ENCODE measurements around the gene FRK. TPM values are rescaled to one million over a fixed set of nuclear protein-coding genes. Genes with fewer than 3 reads are reported as not detected.
"Not testable (repeated sequence)": the region's sequence is repeated elsewhere in the genome, so short reads cannot be mapped to it uniquely, and the experiment has no call there.

Gene FRK
- polyA plus RNA-seq, 3 donors, result 4.9 to 5.3 (median 5.1) TPM

DNA sequence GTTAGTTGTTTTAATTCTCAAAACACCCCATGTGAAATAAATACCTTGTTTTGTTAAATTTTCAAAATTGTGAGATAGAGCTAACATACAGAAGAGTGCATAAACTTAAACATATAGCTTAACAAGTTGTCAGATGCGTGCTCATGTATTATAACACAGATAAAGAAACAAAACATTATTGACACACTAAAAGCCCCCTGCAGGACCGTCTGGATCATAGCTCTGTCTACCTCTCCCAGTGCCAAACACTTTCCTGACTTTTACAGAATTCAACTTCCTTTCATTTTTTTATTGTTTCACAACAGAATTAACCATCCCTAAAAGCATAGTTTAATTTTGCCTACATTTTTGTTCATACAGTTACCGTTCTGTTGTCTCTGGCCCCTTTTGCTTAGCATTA, 17.8 kb upstream of the FRK start:
- DNase-seq (ENCODE audit: low read depth in 3 of 3, low spot score in 2 of 3), result no peak

GRCh38 chr6:116074732-116075390, 14.2 kb upstream of the FRK start:
- DNase-seq (ENCODE audit: low read depth in 3 of 3, low spot score in 2 of 3), result no peak

GRCh38 chr6:116073765-116074440, 13.2 kb upstream of the FRK start:
- no peak for DNase-seq (ENCODE audit: low read depth in 3 of 3, low spot score in 2 of 3)

- DNase-seq (ENCODE audit: low read depth in 3 of 3, low spot score in 2 of 3), result no peak
Measured at GRCh38 chr6:116072368-116072767, 11.7 kb upstream of the FRK start.

DNA sequence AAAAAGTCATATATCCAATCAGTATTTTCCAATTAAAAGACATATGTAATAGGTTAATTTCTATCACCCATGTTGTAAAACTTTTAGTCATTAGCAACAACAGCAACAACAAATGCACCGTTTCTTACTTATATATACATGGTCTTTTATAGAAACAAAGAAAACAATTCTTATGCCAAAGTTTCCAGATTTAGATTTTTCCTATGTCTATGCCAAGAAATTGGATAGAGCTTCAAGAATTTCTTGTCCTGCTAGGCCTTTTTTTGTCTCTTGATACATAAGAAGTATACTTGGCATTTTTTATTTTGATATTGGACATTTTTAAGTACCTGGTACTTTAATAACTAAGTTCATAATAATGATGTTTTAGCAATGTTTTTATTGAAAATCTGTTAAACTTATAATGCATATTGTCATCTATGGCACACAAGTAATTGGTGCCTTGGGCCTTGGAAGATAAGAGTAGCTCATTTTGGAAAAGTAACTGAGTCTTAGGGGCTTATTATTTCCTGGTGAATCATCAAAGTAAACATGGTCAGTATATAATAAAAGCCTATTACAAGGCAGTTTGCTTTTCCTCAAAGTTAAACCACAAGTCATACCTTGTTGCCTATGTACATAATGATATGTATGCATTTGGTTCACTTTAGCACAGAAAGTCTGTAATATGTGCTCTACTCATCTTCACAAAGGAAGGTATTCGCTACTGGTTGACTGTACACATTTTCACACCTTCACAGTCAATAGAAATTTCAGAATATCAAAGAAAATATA, 10.1 kb upstream of the FRK start:
- DNase-seq (ENCODE audit: low read depth in 3 of 3, low spot score in 2 of 3), result no peak

DNA sequence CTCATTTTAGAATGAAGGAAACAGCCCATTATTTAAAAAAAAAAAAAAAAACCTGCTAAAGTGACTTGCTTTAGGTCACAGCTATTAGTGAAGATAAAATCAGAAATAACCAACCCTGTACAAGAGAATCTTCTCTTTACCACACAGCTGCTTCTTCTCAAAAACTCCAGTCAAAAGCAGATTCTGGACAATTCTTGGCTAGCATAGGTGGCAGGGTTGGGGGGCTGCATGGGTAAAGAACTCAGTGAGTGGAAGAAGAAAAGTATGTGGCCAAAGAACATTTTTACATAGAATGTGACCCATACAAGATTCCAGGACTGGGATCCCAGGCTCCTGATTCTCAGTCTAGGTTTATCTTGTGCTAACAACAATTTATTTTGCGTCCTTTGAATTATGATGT, 9.4 kb upstream of the FRK start:
- no peak for DNase-seq (ENCODE audit: low read depth in 3 of 3, low spot score in 2 of 3)

DNA sequence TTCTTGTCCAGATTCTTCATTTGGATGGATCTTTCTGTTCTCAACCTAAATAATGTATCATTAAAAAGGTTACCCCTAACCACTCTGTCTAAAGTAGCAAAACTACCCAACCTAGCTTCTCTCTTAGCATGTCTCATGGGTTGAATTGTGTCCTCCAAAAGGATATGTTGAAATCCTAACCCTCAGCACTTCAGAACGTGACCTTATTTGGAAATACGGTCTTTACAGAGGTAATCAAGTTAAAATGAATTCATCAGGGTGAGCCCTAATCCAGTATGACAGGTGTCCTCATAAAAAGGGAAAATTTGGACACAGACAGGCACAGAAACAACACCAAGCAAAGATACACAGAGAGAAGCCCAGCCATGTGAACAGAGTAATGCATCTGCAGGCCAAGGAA, 6.1 kb upstream of the FRK start:
- no peak for DNase-seq (ENCODE audit: low read depth in 3 of 3, low spot score in 2 of 3)

DNA sequence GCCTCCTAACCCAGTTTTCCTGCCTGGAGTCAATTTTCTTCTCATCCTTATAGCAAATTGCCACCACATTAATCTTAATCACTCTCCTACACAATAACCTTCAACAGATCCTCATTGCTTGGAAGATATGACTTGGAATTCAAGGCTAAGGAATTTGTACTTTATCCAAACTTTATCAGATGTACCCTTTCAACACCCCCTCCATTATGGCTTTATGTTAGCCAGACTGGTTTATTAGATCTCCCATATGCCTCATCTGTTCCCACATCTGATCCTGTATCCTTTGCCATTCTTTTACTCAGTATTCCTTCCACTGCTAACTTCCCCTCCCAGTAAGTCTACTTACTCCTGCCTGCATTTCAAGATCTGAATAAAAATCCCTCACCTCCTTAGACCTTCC, 4.0 kb upstream of the FRK start:
- DNase-seq (ENCODE audit: low read depth in 3 of 3, low spot score in 2 of 3), result no peak

GRCh38 chr6:116062496-116062895, 1.8 kb upstream of the FRK start:
- no peak for DNase-seq (ENCODE audit: low read depth in 3 of 3, low spot score in 2 of 3)

DNA sequence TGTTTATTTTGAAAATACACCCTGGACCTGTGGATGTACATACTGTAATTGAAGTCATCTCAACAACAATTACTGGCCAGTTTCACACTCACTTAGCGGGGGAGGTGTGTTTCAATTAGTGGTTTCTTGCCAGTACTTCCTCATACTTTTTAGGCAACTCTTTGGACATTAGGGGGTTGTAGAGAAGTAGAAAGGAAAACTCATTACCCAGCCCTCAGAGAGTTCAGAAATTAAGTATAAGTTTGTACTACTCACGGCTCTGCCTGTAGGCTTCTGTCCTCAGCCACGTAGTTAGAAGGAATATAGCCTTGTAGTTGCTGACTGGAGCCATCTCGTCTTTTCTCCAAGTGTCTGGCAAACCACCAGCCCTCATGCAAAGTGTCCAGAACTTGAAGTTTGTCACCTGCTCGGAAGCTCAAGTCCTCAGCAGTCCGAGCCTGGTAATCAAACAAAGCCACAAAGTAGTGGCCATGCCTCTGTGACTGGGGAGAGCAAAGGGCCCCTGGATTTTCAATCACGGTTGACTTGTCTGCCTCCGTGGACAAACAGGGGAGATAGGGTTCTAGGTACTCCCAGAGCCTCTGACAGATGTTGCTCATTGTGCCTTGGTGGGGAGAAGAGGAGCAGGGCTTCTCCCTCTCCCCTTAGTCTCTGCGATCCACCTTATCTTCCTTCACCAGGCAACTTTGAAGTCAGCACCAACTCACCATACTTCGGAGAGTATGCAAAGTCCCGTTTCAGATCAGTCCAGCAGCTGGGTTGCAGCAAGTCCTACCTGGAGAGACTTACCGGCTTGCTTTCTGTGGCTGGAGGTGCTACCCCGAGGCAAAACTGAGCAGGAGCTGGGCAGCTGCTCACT, 749 bp downstream of the FRK start:
- DNase-seq (ENCODE audit: low read depth in 3 of 3, low spot score in 2 of 3), result no peak

GRCh38 chr6:116057766-116058165, 2.9 kb downstream of the FRK start:
- DNase-seq (ENCODE audit: low read depth in 3 of 3, low spot score in 2 of 3), result no peak

DNA sequence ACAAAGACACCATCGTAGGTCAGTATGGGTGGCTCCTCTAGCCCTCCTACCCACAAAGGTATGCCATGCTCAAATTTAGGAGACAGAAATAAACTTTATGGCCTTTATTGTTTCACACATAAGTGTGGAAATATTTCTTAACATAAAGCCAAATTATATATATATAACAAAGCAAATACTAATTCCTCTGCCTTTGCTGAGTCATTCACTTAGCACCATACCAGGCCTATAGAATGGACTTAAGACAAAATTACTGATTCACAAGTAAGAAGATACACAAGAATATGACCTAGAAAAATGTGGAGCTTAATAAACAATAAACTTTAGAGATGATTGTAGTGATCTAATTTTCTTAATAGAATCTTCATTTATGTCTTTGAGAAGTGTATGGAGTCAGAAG, 5.2 kb downstream of the FRK start:
- DNase-seq (ENCODE audit: low read depth in 3 of 3, low spot score in 2 of 3), result no peak

DNA sequence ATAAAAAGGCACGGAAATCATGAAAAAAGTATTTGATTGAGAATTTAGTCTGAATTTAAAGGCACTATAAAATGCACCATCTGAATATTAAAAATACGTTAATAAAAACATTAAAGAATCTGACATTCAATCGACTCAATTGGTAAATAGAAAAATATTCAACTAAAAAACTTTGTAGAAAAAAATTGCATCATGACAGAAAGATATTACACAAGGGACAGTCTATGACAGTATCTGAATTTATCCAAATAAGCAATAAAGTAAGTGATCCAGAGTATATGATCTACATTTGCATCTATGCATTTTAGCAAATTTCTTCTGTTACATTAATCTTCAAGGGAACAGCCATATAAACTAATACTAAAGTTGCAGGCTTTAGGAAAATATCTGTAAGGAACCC, 9.4 kb downstream of the FRK start:
- no peak for DNase-seq (ENCODE audit: low read depth in 3 of 3, low spot score in 2 of 3)

GRCh38 chr6:116050737-116051136, 10.0 kb downstream of the FRK start:
- DNase-seq (ENCODE audit: low read depth in 3 of 3, low spot score in 2 of 3), result no peak

DNA sequence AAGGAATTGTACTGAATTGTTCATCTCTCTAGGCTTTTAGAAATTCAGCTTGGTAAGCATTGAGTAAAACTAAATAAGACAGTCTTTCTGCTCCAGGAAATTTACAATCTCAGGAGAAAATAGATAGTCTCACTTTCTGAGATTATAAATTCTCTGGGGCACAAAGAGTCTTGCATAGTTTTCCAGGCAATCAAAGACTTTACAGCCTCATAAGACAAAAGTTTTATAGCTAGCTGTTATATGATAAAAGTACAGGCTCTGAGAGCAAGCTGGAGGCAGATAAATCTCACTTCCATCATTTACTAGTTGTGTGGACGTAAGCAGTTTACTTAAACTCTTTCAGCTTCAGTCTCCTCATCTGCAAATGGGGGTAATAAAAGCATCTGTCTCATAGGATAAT, 11.4 kb downstream of the FRK start:
- DNase-seq (ENCODE audit: low read depth in 3 of 3, low spot score in 2 of 3), result no peak

DNA sequence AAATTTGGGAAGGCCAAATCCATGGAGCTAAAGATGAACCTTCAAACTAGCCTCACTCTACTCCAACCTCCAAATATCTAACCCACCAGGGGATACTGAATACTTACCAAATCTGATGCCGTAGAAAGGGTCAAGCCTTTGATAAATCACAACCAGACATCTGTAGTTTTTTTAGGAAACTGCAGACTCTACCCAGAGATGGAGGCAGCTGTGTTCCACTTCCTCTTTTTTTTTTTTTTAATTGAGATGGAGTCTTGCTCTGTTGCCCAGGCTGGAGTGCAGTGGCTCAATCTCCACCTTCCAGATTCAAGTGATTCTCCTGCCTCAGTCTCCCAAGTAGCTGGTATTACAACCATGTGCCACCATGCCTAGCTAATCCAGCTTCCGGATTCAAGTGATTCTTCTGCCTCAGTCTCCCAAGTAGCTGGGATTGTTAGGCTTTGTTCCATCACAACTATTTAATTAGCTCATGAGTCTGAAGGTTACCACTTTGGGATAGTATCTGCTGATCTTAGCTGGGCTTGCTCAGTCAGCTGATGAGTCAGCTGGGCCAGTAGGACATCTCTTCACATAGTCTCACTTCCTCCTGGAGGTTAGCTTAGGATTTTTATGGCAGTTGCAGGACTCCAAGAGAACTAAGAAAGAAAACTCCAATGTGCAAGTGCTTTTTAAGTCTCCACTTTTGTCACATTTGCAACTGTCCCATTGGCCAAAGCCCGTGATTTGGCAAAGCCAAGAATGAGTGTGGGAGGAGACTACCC, 13.3 kb downstream of the FRK start:
- no peak for DNase-seq (ENCODE audit: low read depth in 3 of 3, low spot score in 2 of 3)

DNA sequence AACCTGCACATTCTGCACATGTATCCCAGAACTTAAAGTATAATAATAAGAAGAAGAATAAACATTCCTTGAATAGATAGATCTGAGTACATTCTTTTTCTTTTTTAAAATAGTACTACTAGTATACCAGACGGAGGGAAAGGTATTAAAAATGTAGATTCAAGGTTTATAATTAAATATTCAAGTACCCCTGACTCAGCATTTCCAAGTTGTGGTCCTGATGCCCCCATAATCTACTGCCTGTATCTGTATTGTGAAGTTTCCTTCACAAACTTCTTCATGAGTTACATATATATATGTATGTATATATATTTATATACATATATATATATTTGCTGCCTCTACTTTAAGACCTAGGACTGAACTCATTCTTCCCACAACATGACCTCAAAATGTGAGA, 14.0 kb downstream of the FRK start:
- DNase-seq (ENCODE audit: low read depth in 3 of 3, low spot score in 2 of 3), result no peak

- DNase-seq (ENCODE audit: low read depth in 3 of 3, low spot score in 2 of 3), result not testable (repeated sequence)
Measured at GRCh38 chr6:116046272-116046671, 14.4 kb downstream of the FRK start.

DNA sequence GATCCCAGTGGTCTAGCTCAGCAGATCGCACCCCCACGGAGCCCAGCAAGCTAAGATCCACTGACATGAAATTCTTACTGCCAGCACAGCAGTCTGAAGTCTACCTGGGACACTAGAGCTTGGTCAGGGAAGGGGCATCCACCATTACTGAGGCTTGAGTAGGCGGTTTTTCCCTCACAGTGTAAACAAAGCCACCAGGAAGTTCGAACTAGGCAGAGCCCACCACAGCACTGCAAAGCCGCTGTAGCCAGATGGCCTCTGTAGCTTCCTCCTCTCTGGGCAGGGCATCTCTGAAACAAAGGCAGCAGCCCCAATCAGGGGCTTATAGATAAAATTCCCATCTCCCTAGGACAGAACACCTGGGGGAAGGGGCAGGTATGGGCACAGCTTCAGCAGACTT, 18.8 kb downstream of the FRK start:
- DNase-seq (ENCODE audit: low read depth in 3 of 3, low spot score in 2 of 3), result no peak

- no peak for DNase-seq (ENCODE audit: low read depth in 3 of 3, low spot score in 2 of 3)
Measured at GRCh38 chr6:116040993-116041392, 19.7 kb downstream of the FRK start.

Measured in right renal cortex interstitium (tissue), 3 donors.